EH (cell line): ENCODE measurements around the gene TJP1.
A peak's percentile ranks its signal among the peaks of the same experiment; 100 is the strongest.
"Not testable (repeated sequence)": the region's sequence is repeated elsewhere in the genome, so short reads cannot be mapped to it uniquely, and the experiment has no call there.

Experiments used
- DNase-seq: peaks from one replicate; pipeline ENCODE4 v3.0.0-alpha.2; 2015; ENCODE audit warnings: low read depth

The TJP1 gene

GRCh38 chr15:29838352-29839010, 16.2 kb upstream of the TJP1 start:
- no peak for DNase-seq

GRCh38 chr15:29835301-29835700, 13.0 kb upstream of the TJP1 start:
- DNase-seq: no peak

- DNase-seq: no peak
Measured at GRCh38 chr15:29832709-29833108, 10.4 kb upstream of the TJP1 start.

GRCh38 chr15:29826908-29827820, 4.9 kb upstream of the TJP1 start:
- no peak for DNase-seq

GRCh38 chr15:29825227-29825626, 3.0 kb upstream of the TJP1 start:
- DNase-seq: peak; percentile 62

GRCh38 chr15:29822684-29823459, 604 bp upstream of the TJP1 start:
- DNase-seq: peak; percentile 90

- DNase-seq: peak; percentile 86
Measured at GRCh38 chr15:29821416-29822099, 710 bp downstream of the TJP1 start.

GRCh38 chr15:29820394-29821154, 1.7 kb downstream of the TJP1 start:
- DNase-seq: no peak

- no peak for DNase-seq
Measured at GRCh38 chr15:29819979-29820378, 2.3 kb downstream of the TJP1 start.

GRCh38 chr15:29818141-29818540, 4.1 kb downstream of the TJP1 start:
- DNase-seq: peak; percentile 44

- not testable (repeated sequence) for DNase-seq
Measured at GRCh38 chr15:29817455-29817854, 4.8 kb downstream of the TJP1 start.

- peak; percentile 57 for DNase-seq
Measured at GRCh38 chr15:29815000-29815710, 7.1 kb downstream of the TJP1 start.

- DNase-seq: no peak
Measured at GRCh38 chr15:29813009-29813408, 9.3 kb downstream of the TJP1 start.

- DNase-seq: peak; percentile 46
Measured at GRCh38 chr15:29812384-29812694, 9.9 kb downstream of the TJP1 start.

- DNase-seq: no peak
Measured at GRCh38 chr15:29811691-29812383, 10.4 kb downstream of the TJP1 start.

GRCh38 chr15:29805708-29806104, 16.6 kb downstream of the TJP1 start:
- no peak for DNase-seq

GRCh38 chr15:29805043-29805707, 17.1 kb downstream of the TJP1 start:
- peak; percentile 79 for DNase-seq

- no peak for DNase-seq
Measured at GRCh38 chr15:29802411-29802810, 19.9 kb downstream of the TJP1 start.
